PC-9 (cell line): Measurements from ENCODE around the gene REG1A. TPM values are rescaled to one million over a fixed set of nuclear protein-coding genes. Genes with fewer than 3 reads are reported as not detected.

ENCODE experiments used
- BruUV-seq: library from RNA; stranded (reverse); fragments of 400-500 nt; replicated peaks from 2 replicates; lab custom pipeline; 2021; lab: Mats Ljungman, UMichigan
- CTCF ChIA-PET: fragments of 300-600 bp; sonication (Branson Sonifier 250); formaldehyde crosslinking; loops from one replicate; lab custom pipeline; 2022; ENCODE audit warnings: antibody characterized with exemption; lab: Charles Lee
- POLR2A ChIA-PET: fragments of 300-600 bp; sonication (Branson Sonifier 250); formaldehyde crosslinking; loops from one replicate; lab custom pipeline; 2022; ENCODE audit warnings: antibody characterized with exemption; ENCODE audit not compliant: unreplicated experiment; lab: Charles Lee
- DNase-seq, 2 experiments: peaks; one replicate each; pipeline versions ENCODE4 v3.0.0 to v3.0.0-alpha.2; 2015 to 2022; ENCODE audit warnings: mixed read lengths in 1 of 2
- H2AFZ ChIP-seq: fragments of 200-600 bp; sonication (generic); 2 replicates; pipeline ENCODE4 v1.8.1; 2017; ENCODE audit warnings: antibody characterized with exemption
- H3F3A ChIP-seq: fragments of 200-600 bp; sonication (generic); 2 replicates; pipeline ENCODE4 v1.8.1; 2017; ENCODE audit warnings: antibody characterized with exemption, mild to moderate bottlenecking, low read depth; ENCODE audit not compliant: insufficient read depth
- H3K27ac ChIP-seq: fragments of 200-600 bp; sonication (generic); 2 replicates; pipeline ENCODE4 v1.6.1; 2016; ENCODE audit warnings: mixed run types
- H3K27me3 ChIP-seq: fragments of 200-600 bp; sonication (generic); 2 replicates; pipeline ENCODE4 v1.6.1; 2016; ENCODE audit warnings: low read depth, mixed run types; ENCODE audit not compliant: insufficient read depth
- H3K36me3 ChIP-seq: fragments of 200-600 bp; sonication (generic); 2 replicates; pipeline ENCODE4 v1.6.1; 2016; ENCODE audit warnings: low read depth, mixed run types
- H3K4me1 ChIP-seq: fragments of 200-600 bp; sonication (generic); replicated peaks from 2 replicates; pipeline ENCODE4 v1.6.1; 2016; ENCODE audit warnings: mixed run types; ENCODE audit not compliant: insufficient read depth
- H3K4me2 ChIP-seq: fragments of 200-600 bp; sonication (generic); 2 replicates; pipeline ENCODE4 v1.6.1; 2017; ENCODE audit warnings: mixed run types
- H3K4me3 ChIP-seq: fragments of 200-600 bp; sonication (generic); 2 replicates; pipeline ENCODE4 v1.6.1; 2016; ENCODE audit warnings: mixed run types
- H3K79me2 ChIP-seq: fragments of 200-600 bp; sonication (generic); 2 replicates; pipeline ENCODE4 v1.6.1; 2017; ENCODE audit warnings: low read depth, mixed run types
- H3K9me2 ChIP-seq: fragments of 200-600 bp; sonication (generic); 2 replicates; pipeline ENCODE4 v1.8.1; 2017; ENCODE audit warnings: mild to moderate bottlenecking; ENCODE audit not compliant: insufficient read depth
- H3K9me3 ChIP-seq: fragments of 200-600 bp; sonication (generic); 2 replicates; pipeline ENCODE4 v1.8.1; 2016; ENCODE audit warnings: low read depth; ENCODE audit not compliant: insufficient read depth
- H4K20me1 ChIP-seq: fragments of 200-600 bp; sonication (generic); 2 replicates; pipeline ENCODE4 v1.8.1; 2017; ENCODE audit not compliant: insufficient read depth
- EZH2 ChIP-seq: fragments of 200-600 bp; sonication (generic); IDR thresholded peaks from 2 replicates; pipeline ENCODE4 v1.8.0; 2017; ENCODE audit warnings: antibody characterized with exemption, low read depth
- intact Hi-C: fragments of 100-400 bp; cut with micrococcal nuclease; formaldehyde crosslinking; loops from one replicate; pipeline ENCODE4 v1.10.0; 2022; ENCODE audit not compliant: unreplicated experiment
- total RNA-seq: library from RNA; stranded (reverse); gene quantifications from 2 replicates; pipeline ENCODE4 v1.2.3, GENCODE V29; 2021
- TF ChIP-seq, protein P1 (sequence below): fragments of 200-600 bp; sonication (generic); conservative IDR thresholded peaks from 2 replicates; pipeline ENCODE4 v1.6.1; 2017; ENCODE audit warnings: mixed run types, antibody characterized with exemption, mild to moderate bottlenecking, moderate library complexity

Gene REG1A
- total RNA-seq, 1 experiment from 2014 or later: not detected

DNA sequence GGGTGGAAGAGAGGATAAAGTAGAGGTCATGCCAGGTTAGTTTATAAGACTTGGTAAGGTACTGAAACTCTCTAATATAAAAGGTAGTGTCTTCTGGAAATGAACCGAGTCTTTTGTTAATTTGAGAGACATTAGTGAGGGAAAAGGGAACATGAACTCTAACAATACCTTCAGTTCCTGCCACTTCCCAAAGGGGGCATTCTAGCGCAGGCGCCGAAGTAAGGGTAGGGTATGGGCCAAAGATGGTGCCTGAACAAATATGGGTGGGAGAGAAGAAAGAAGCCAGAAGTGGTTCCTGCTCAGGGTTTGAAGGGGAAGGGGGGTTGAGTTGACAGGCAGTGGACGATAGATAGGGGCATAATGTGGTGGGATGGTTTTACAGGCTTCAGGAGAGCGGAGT, 22.4 kb upstream of the REG1A start:
- DNase-seq: no peak
- Histone ChIP-seq H3K36me3 (no peaks in the 10 kb centered on the region), H3K9me2 (no peaks in the 10 kb centered on the region), H3K4me1 (no peaks in the 10 kb centered on the region), H3F3A (no peaks in the 10 kb centered on the region), H3K79me2 (no peaks in the 10 kb centered on the region), H3K4me3 (no peak overlapping the region), H4K20me1 (no peaks in the 10 kb centered on the region), H3K9me3 (no peaks in the 10 kb centered on the region), H3K27ac (no peak overlapping the region), H2AFZ (no peak overlapping the region), H3K27me3 (peaks cover 66% of the 10 kb centered on the region), H3K4me2 (no peak overlapping the region)
- no TSS peak for BruUV-seq
- CTCF ChIA-PET: no interaction called here
- intact Hi-C loops: no loop called here
- TF ChIP-seq EZH2: no peak
- TF ChIP-seq, protein P1, sequence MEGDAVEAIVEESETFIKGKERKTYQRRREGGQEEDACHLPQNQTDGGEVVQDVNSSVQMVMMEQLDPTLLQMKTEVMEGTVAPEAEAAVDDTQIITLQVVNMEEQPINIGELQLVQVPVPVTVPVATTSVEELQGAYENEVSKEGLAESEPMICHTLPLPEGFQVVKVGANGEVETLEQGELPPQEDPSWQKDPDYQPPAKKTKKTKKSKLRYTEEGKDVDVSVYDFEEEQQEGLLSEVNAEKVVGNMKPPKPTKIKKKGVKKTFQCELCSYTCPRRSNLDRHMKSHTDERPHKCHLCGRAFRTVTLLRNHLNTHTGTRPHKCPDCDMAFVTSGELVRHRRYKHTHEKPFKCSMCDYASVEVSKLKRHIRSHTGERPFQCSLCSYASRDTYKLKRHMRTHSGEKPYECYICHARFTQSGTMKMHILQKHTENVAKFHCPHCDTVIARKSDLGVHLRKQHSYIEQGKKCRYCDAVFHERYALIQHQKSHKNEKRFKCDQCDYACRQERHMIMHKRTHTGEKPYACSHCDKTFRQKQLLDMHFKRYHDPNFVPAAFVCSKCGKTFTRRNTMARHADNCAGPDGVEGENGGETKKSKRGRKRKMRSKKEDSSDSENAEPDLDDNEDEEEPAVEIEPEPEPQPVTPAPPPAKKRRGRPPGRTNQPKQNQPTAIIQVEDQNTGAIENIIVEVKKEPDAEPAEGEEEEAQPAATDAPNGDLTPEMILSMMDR: no peak
- POLR2A ChIA-PET: no interaction called here

DNA sequence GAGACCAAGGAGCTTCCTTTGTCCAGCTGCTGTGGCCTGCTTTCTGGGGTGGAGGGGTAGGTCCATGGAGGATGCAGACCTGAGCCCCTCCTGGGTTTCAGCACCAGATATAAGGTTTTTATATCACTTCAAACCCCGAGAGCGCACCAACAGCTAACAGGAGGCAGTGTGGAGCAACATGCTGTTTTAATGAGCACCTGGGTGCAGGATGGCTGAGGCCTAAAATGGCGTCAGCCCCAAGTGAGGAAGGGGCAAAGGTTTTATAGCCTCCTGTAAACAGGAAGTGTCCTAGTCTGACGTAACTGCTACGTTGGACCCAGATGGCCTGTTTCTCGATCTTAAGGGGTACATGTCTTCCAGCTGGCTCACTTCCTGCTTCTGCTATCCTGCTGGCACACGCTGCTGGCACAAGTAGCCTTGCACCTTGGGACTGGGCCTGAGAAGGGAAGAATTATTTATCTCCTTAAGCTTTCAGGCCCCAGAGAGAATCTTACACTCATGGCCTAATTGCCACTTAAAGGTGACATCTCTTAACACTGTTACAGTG, 21.1 kb upstream of the REG1A start:
- H2AFZ ChIP-seq: no peak overlapping the region
- H3K27ac ChIP-seq: no peak overlapping the region
- H3F3A ChIP-seq: no peaks in the 10 kb centered on the region
- no peak for TF ChIP-seq EZH2
- TF ChIP-seq, protein P1: no peak
- H3K36me3 ChIP-seq: no peaks in the 10 kb centered on the region
- no peak overlapping the region for H3K4me3 ChIP-seq
- H4K20me1 ChIP-seq: no peaks in the 10 kb centered on the region
- no peaks in the 10 kb centered on the region for H3K9me2 ChIP-seq
- no TSS peak for BruUV-seq
- POLR2A ChIA-PET: no interaction called here
- no peaks in the 10 kb centered on the region for H3K9me3 ChIP-seq
- H3K27me3 ChIP-seq: peaks cover 52% of the 10 kb centered on the region
- no peak overlapping the region for H3K4me2 ChIP-seq
- CTCF ChIA-PET: no interaction called here
- intact Hi-C loops: no loop called here
- no peaks in the 10 kb centered on the region for H3K4me1 ChIP-seq
- no peaks in the 10 kb centered on the region for H3K79me2 ChIP-seq
- no peak for DNase-seq

DNA sequence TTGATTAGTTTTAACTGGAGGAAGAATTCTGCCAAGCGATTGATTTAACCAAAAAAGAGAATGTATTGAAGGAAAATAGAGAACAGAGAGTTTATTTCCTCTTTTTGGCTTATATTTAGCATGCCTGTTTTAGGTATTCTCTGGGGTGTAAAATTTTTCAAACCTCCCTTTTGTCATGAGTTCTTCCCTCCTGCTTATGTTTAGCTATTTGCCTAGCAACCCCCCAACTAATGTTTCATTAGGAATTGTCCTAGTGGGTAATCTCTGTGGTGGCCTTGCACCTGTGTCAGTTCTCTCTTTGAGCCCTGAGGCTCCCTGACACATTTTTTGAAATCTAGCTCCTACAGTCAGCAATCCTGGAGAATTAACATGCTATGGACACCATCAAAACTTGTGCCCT, 20.0 kb upstream of the REG1A start:
- CTCF ChIA-PET: no interaction called here
- no TSS peak for BruUV-seq
- no peaks in the 10 kb centered on the region for H3K36me3 ChIP-seq
- H3K9me2 ChIP-seq: no peaks in the 10 kb centered on the region
- no peak for DNase-seq
- no peak overlapping the region for H2AFZ ChIP-seq
- peaks cover 41% of the 10 kb centered on the region for H3K27me3 ChIP-seq
- no peaks in the 10 kb centered on the region for H3F3A ChIP-seq
- intact Hi-C loops: no loop called here
- no peak overlapping the region for H3K4me2 ChIP-seq
- H3K4me1 ChIP-seq: no peaks in the 10 kb centered on the region
- no peaks in the 10 kb centered on the region for H4K20me1 ChIP-seq
- H3K4me3 ChIP-seq: no peak overlapping the region
- no peaks in the 10 kb centered on the region for H3K9me3 ChIP-seq
- no peak overlapping the region for H3K27ac ChIP-seq
- TF ChIP-seq EZH2: no peak
- TF ChIP-seq, protein P1: no peak
- POLR2A ChIA-PET: no interaction called here
- no peaks in the 10 kb centered on the region for H3K79me2 ChIP-seq
